ENCODE measurements around the gene TANGO6.

- TF ChIP-seq CTCF (IDR thresholded peaks at IDR 0.05) (no peak), POLR2AphosphoS5 (IDR thresholded peaks at IDR 0.05) (no peak), POLR2A (IDR thresholded peaks at IDR 0.05) (no peak), EP300 (IDR thresholded peaks at IDR 0.05) (no peak)
These were observed 171.5 kb downstream of the TANGO6 start for GRCh38 chr16:69014811-69015210.

Data from upper lobe of left lung (tissue), 4 donors.